ENCODE measurements around the gene PDS5B.
"Not testable (repeated sequence)": the region's sequence is repeated elsewhere in the genome, so short reads cannot be mapped to it uniquely, and the experiment has no call there.

PDS5B gene

GRCh38 chr13:32728327-32728726 lies 142.1 kb downstream of the PDS5B start:
- no peak for ATAC-seq

GRCh38 chr13:32729097-32729496 lies 142.8 kb downstream of the PDS5B start:
- not testable (repeated sequence) for ATAC-seq

GRCh38 chr13:32731074-32731473 lies 144.8 kb downstream of the PDS5B start:
- no peak for ATAC-seq

GRCh38 chr13:32731576-32731975 lies 145.3 kb downstream of the PDS5B start:
- ATAC-seq, result peak in 1 of 2 donors; percentile 25

- ATAC-seq, result no peak
These were observed 147.4 kb downstream of the PDS5B start for GRCh38 chr13:32733690-32734089.

- ATAC-seq, result no peak
These were observed 148.3 kb downstream of the PDS5B start for GRCh38 chr13:32734511-32734910.

- ATAC-seq, result no peak
These were observed 149.6 kb downstream of the PDS5B start for GRCh38 chr13:32735859-32736258.

GRCh38 chr13:32736648-32737047 lies 150.4 kb downstream of the PDS5B start:
- no peak for ATAC-seq

- ATAC-seq, result peak; percentile 73 to 78
These were observed 150.9 kb downstream of the PDS5B start for GRCh38 chr13:32737111-32737571.

- ATAC-seq, result no peak
These were observed 151.4 kb downstream of the PDS5B start for GRCh38 chr13:32737679-32738078.

GRCh38 chr13:32745509-32745908 lies 159.3 kb downstream of the PDS5B start:
- no peak for ATAC-seq

GRCh38 chr13:32746474-32746873 lies 160.2 kb downstream of the PDS5B start:
- no peak for ATAC-seq

GRCh38 chr13:32748305-32748704 lies 162.1 kb downstream of the PDS5B start:
- ATAC-seq, result no peak

GRCh38 chr13:32751340-32751739 lies 165.1 kb downstream of the PDS5B start:
- ATAC-seq, result no peak

GRCh38 chr13:32752311-32752710 lies 166.1 kb downstream of the PDS5B start:
- ATAC-seq, result no peak

- no peak for ATAC-seq
These were observed 166.8 kb downstream of the PDS5B start for GRCh38 chr13:32752997-32753606.

- ATAC-seq, result no peak
These were observed 167.9 kb downstream of the PDS5B start for GRCh38 chr13:32754179-32754578.

- no peak for ATAC-seq
These were observed 172.9 kb downstream of the PDS5B start for GRCh38 chr13:32759152-32759551.

- no peak for ATAC-seq
These were observed 175.2 kb downstream of the PDS5B start for GRCh38 chr13:32761472-32761871.

- ATAC-seq, result no peak
These were observed 192.9 kb downstream of the PDS5B start for GRCh38 chr13:32779119-32779518.

GRCh38 chr13:32781906-32782305 lies 195.7 kb downstream of the PDS5B start:
- ATAC-seq, result no peak

GRCh38 chr13:32783067-32783466 lies 196.8 kb downstream of the PDS5B start:
- ATAC-seq, result peak; percentile 77 to 83

GRCh38 chr13:32790731-32791130 lies 204.5 kb downstream of the PDS5B start:
- ATAC-seq, result no peak

GRCh38 chr13:32791545-32792172 lies 205.4 kb downstream of the PDS5B start:
- peak; percentile 55 to 58 for ATAC-seq

GRCh38 chr13:32796754-32797153 lies 210.5 kb downstream of the PDS5B start:
- no peak for ATAC-seq

Measured in activated CD4-positive, CD25-positive, alpha-beta regulatory T cell treated with anti-CD3 and anti-CD28 coated beads, Interleukin-2, amount 50 U/mL, for 24 hours (primary cell).